ENCODE data around the gene TEX261.

The TEX261 gene

DNA sequence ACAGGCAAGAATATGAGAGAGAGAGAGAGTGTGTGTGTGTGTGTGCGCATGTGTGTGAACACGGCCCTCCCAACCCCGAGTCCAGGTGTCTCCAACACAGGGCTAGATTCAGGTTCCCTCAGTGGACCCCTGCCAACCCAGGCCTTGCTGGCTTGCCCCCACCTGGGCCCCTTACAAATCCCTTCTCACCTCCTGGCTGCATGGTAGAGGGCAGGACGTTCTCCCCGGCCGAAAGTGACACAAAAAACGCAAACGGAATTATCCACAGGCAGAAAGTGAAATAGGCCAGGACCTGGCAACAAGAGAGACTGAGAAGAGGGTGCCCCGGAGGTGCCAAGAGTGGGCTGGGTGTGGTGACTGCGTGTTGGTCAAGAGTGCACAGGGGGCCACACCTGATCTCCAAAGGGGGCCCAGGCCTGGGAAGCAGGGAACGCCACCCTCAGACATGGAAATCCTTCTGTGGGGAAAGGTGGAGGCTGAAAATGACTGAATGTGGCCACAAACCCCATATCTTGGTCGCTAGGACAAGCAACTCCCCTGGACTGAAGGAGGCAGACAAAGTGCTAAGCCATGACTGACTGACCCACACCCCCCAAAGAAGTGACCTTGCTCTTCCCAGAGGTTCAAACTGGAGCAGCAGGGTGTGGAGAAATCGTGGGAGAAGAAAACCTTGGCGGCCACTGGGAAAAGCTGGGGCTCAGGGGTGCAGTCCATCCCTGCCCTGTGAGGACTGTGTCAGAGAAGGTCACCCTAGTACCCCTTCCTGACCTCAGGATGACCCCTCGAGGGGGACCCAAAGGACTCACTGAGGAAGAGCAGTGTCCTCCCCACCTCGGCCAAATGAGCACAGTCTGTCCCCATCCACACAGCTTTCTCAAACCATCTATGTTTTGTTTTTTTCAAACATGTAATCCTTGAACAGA lies 5.7 kb downstream of the TEX261 start:
- Histone ChIP-seq H3K27me3 (replicated peaks) (no peaks in the 10 kb centered on the region), H3K27ac (no peak overlapping the region), H3K4me3 (ENCODE audit: low read depth, low read length) (no peak overlapping the region), H3K36me3 (replicated peaks) (peaks cover 25% of the 10 kb centered on the region)
- DNase-seq: no peak
- TF ChIP-seq, protein P1, sequence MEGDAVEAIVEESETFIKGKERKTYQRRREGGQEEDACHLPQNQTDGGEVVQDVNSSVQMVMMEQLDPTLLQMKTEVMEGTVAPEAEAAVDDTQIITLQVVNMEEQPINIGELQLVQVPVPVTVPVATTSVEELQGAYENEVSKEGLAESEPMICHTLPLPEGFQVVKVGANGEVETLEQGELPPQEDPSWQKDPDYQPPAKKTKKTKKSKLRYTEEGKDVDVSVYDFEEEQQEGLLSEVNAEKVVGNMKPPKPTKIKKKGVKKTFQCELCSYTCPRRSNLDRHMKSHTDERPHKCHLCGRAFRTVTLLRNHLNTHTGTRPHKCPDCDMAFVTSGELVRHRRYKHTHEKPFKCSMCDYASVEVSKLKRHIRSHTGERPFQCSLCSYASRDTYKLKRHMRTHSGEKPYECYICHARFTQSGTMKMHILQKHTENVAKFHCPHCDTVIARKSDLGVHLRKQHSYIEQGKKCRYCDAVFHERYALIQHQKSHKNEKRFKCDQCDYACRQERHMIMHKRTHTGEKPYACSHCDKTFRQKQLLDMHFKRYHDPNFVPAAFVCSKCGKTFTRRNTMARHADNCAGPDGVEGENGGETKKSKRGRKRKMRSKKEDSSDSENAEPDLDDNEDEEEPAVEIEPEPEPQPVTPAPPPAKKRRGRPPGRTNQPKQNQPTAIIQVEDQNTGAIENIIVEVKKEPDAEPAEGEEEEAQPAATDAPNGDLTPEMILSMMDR (IDR thresholded peaks at IDR 0.05; ENCODE audit: low read depth, low read length, missing control alignments): no peak
- in situ Hi-C loops (cut with HindIII; ENCODE audit: low pct_ligation_motif_present, low sequenced_read_pairs): no loop called here

DNA sequence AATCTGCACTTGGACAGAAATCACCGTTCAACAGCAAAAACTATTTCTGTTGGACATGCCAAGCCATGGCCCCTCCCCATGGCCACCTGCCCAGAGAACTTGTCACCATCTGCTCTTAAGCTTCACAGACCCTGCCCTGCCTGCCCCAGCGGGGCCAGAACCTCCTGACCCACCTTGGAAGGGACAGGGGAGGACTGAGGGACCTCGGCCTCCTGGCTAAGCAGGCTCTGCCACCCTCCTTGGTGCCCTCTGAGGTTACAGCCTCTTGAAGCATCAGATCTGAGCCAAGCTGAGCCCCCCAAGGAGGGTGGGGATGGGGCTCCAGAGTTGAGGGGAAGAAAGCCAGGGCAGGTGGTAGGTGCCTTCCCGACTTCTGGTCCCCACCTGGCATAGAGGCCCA lies 6.5 kb downstream of the TEX261 start:
- H3K27me3 ChIP-seq (replicated peaks): no peaks in the 10 kb centered on the region
- TF ChIP-seq, protein P1 (IDR thresholded peaks at IDR 0.05; ENCODE audit: low read depth, low read length, missing control alignments): no peak
- H3K27ac ChIP-seq: no peak overlapping the region
- in situ Hi-C loops (cut with HindIII; ENCODE audit: low pct_ligation_motif_present, low sequenced_read_pairs): no loop called here
- H3K4me3 ChIP-seq (ENCODE audit: low read depth, low read length): no peak overlapping the region
- no peak for DNase-seq
- H3K36me3 ChIP-seq (replicated peaks): peaks cover 25% of the 10 kb centered on the region

DNA sequence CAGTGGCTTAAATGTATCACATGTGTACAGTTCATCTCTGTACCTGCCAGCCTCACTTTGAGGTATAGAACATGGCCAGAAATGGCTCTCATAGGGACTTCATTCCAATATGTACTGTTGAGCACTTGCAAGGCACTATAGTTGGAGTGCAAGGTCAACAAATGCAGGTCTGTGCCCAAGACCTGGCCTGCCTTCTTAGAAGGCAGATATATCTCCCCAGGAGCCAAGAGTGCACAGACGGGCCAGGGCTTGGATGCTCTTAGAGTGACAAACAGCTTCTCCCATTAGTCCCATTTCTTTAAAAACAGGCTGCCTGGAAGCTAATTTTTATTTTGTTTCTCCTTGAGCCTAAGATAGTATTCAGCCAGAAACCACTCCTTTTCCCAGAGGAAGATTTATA lies 7.3 kb downstream of the TEX261 start:
- TF ChIP-seq, protein P1 (IDR thresholded peaks at IDR 0.05; ENCODE audit: low read depth, low read length, missing control alignments): no peak
- H3K27me3 ChIP-seq (replicated peaks): no peaks in the 10 kb centered on the region
- no peak for DNase-seq
- H3K27ac ChIP-seq: no peak overlapping the region
- in situ Hi-C loops (cut with HindIII; ENCODE audit: low pct_ligation_motif_present, low sequenced_read_pairs): no loop called here
- no peak overlapping the region for H3K4me3 ChIP-seq (ENCODE audit: low read depth, low read length)
- peaks cover 25% of the 10 kb centered on the region for H3K36me3 ChIP-seq (replicated peaks)

DNA sequence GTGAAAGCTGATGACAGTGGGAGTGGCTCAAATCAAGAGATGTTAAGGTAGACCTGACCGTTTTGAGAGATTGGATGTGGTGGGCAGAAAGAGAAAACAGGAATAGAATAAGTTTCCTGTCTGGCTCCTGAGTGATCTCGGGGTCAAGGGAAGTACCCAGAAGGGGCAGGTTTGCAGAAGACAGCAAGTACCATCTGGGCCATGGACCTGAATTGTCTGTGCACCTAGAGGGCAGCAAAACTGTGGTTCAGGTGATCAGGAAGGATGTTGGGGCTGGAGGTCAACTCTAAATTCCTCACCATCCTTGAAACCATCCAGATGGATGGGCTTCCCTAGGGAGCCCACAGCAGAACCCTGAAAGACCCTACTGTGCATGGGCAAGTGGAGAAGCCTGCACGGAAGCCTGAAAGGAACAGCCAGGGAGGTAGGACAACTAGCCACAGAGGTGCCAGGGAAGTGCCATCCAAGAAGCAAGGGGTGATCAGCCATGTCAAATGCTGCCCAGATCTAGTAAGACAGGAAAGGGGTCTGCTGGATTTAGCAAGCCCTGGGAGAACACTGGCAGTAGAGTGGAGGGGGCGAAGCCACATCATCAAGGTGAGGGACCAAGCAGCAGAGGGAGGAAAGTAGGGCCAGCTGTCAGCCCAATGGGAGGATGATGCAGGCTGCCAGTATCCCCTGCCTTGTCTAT lies 8.0 kb downstream of the TEX261 start:
- no peak overlapping the region for H3K27ac ChIP-seq
- no peak for DNase-seq
- TF ChIP-seq, protein P1 (IDR thresholded peaks at IDR 0.05; ENCODE audit: low read depth, low read length, missing control alignments): no peak
- H3K36me3 ChIP-seq (replicated peaks): peaks cover 25% of the 10 kb centered on the region
- no peaks in the 10 kb centered on the region for H3K27me3 ChIP-seq (replicated peaks)
- H3K4me3 ChIP-seq (ENCODE audit: low read depth, low read length): no peak overlapping the region
- in situ Hi-C loops (cut with HindIII; ENCODE audit: low pct_ligation_motif_present, low sequenced_read_pairs): no loop called here

GRCh38 chr2:70985956-70986355 lies 8.7 kb downstream of the TEX261 start:
- no peak overlapping the region for H3K4me3 ChIP-seq (ENCODE audit: low read depth, low read length)
- in situ Hi-C loops (cut with HindIII; ENCODE audit: low pct_ligation_motif_present, low sequenced_read_pairs): no loop called here
- TF ChIP-seq, protein P1 (IDR thresholded peaks at IDR 0.05; ENCODE audit: low read depth, low read length, missing control alignments): no peak
- peaks cover 25% of the 10 kb centered on the region for H3K36me3 ChIP-seq (replicated peaks)
- DNase-seq: no peak
- H3K27ac ChIP-seq: no peak overlapping the region
- H3K27me3 ChIP-seq (replicated peaks): no peaks in the 10 kb centered on the region

Measured in brain microvascular endothelial cell (primary cell).